DLD1 (cell line): ENCODE results near the gene ANXA9.

Source experiments
- in situ Hi-C: cut with HindIII; loops from 2 replicates; pipeline ENCODE4 v1.10.0; 2017; ENCODE audit warnings: low sequenced_read_pairs

The ANXA9 gene

GRCh38 chr1:151043163-151043562 is 61.1 kb downstream of the ANXA9 start:
- in situ Hi-C loops = no loop called here
